HepG2 (cell line): ENCODE data around the gene B4GALT3. TPM values are rescaled to one million over a fixed set of nuclear protein-coding genes. Genes with fewer than 3 reads are reported as not detected.
A peak's percentile ranks its signal among the peaks of the same experiment; 100 is the strongest.

Experiments used
- AKAP8 ChIP-seq: sonication (generic); formaldehyde crosslinking; IDR thresholded peaks from 2 replicates; pipeline ENCODE4 v1.5.1; 2020; ENCODE audit warnings: mild to moderate bottlenecking, missing genetic modification reagents
- ATF1 ChIP-seq: IDR thresholded peaks from 2 replicates; pipeline ENCODE4 v1.6.1; 2016; ENCODE audit warnings: mild to moderate bottlenecking, control low read depth
- EHMT2 ChIP-seq: fragments of 200-600 bp; sonication (generic); IDR thresholded peaks from 2 replicates; pipeline ENCODE4 v1.7.0; 2017; ENCODE audit warnings: antibody characterized with exemption, low read depth, low read length, borderline replicate concordance
- FOXP1 ChIP-seq, 2 experiments: fragments of 450-650 bp in 1 of 2; IDR thresholded peaks; 2 replicates each; pipeline ENCODE4 v1.6.1; 2017 to 2018; ENCODE audit warnings: antibody characterized with exemption in 1 of 2
- HNRNPL ChIP-seq: fragments of 200-400 bp; formaldehyde crosslinking; IDR thresholded peaks from 2 replicates; pipeline ENCODE4 v1.6.1; 2017; ENCODE audit warnings: mild to moderate bottlenecking, low read depth, low read length
- JUND ChIP-seq: sonication (generic); formaldehyde crosslinking; IDR thresholded peaks from 2 replicates; pipeline ENCODE4 v1.8.0; 2022; ENCODE audit warnings: mild to moderate bottlenecking, missing genetic modification reagents
- KDM6A ChIP-seq: IDR thresholded peaks from 2 replicates; pipeline ENCODE4 v1.6.1; 2016; ENCODE audit warnings: low read depth
- KLF9 ChIP-seq: IDR thresholded peaks from 2 replicates; pipeline ENCODE4 v1.6.1; 2016; ENCODE audit warnings: low read depth
- MAFK ChIP-seq, 2 experiments: IDR thresholded peaks in 1 of 2; conservative IDR thresholded peaks in 1 of 2; 2 replicates each; pipeline ENCODE4 v1.6.1; 2011; ENCODE audit warnings: improper control_type of control experiment in 2 of 2, low read length in 2 of 2
- MXD3 ChIP-seq: IDR thresholded peaks from 2 replicates; pipeline ENCODE4 v1.6.1; 2016; ENCODE audit warnings: mild to moderate bottlenecking, missing biosample characterization, missing genetic modification reagents
- NKX3-1 ChIP-seq: sonication (generic); formaldehyde crosslinking; IDR thresholded peaks from 2 replicates; pipeline ENCODE4 v1.5.0; 2020; ENCODE audit warnings: missing genetic modification reagents
- NR2F1 ChIP-seq, 2 experiments: fragments of 450-650 bp in 1 of 2; formaldehyde crosslinking in 1 of 2; IDR thresholded peaks; 2 replicates each; pipeline versions ENCODE4 v1.5.0 to v1.6.1; 2016 to 2020; ENCODE audit warnings: mild to moderate bottlenecking in 1 of 2, missing compliant biosample characterization in 1 of 2, missing genetic modification reagents in 1 of 2, moderate library complexity in 1 of 2
- PHF5A ChIP-seq: IDR thresholded peaks from one replicate; pipeline ENCODE4 v1.6.1; 2018; ENCODE audit warnings: low read depth, missing genetic modification reagents; ENCODE audit not compliant: unreplicated experiment
- SAP130 ChIP-seq: IDR thresholded peaks from 2 replicates; pipeline ENCODE4 v1.6.1; 2016; ENCODE audit warnings: low read depth
- SIN3A ChIP-seq: IDR thresholded peaks from 2 replicates; pipeline ENCODE4 v1.6.1; 2011; ENCODE audit warnings: low read depth, mild to moderate bottlenecking, control low read depth, low read length, borderline replicate concordance
- SP1 ChIP-seq, 2 experiments: fragments of 450-650 bp in 1 of 2; sonication (generic) in 1 of 2; formaldehyde crosslinking in 1 of 2; IDR thresholded peaks; 2 replicates each; pipeline versions ENCODE4 v1.4.0 to v1.6.1; 2016 to 2020; ENCODE audit warnings: missing genetic modification reagents in 1 of 2
- ZFP82 ChIP-seq: sonication (generic); formaldehyde crosslinking; IDR thresholded peaks from 2 replicates; pipeline ENCODE4 v1.5.1; 2020; ENCODE audit warnings: mild to moderate bottlenecking, missing genetic modification reagents, borderline replicate concordance
- ZNF367 ChIP-seq: sonication (generic); formaldehyde crosslinking; IDR thresholded peaks from 2 replicates; pipeline ENCODE4 v1.4.0; 2020; ENCODE audit warnings: missing genetic modification reagents, borderline replicate concordance
- ZNF460 ChIP-seq: sonication (generic); formaldehyde crosslinking; IDR thresholded peaks from 2 replicates; pipeline ENCODE4 v1.5.1; 2020; ENCODE audit warnings: missing genetic modification reagents, mild to moderate bottlenecking, borderline replicate concordance
- polyA plus RNA-seq, 8 experiments: library from polyadenylated mRNA; depleted of rRNA in 3 of 8; stranded (reverse) in 7 of 8; unstranded in 1 of 8; fragments of >200 nt; fragmentation: Illumina TruSeq in 4 of 8; extraction: Trizol in 4 of 8; gene quantifications; 2 replicates each; pipeline versions ENCODE4 v1.2.1 to v1.2.3, GENCODE V29; 2011 to 2016; ENCODE audit warnings: low read depth in 4 of 8, missing spikeins in 1 of 8, mixed read lengths in 1 of 8; ENCODE audit not compliant: insufficient read depth in 1 of 8
- total RNA-seq, 5 experiments: library from RNA; depleted of rRNA; stranded (reverse); fragments of >200 nt; fragmentation: Illumina TruSeq; extraction: Trizol; gene quantifications; 2 replicates each; pipeline ENCODE4 v1.2.3, GENCODE V29; 2016; ENCODE audit warnings: low read depth in 1 of 5
- TF ChIP-seq, protein P1 (sequence below): sonication (generic); formaldehyde crosslinking; IDR thresholded peaks from 2 replicates; pipeline ENCODE4 v1.8.0; 2022; ENCODE audit warnings: low read depth, missing genetic modification reagents
- TF ChIP-seq, protein P2 (sequence below): IDR thresholded peaks from 2 replicates; pipeline ENCODE4 v1.6.1; 2016; ENCODE audit warnings: low read depth, borderline replicate concordance
- TF ChIP-seq, protein P3 (sequence below): sonication (generic); formaldehyde crosslinking; IDR thresholded peaks from 2 replicates; pipeline ENCODE4 v1.5.1; 2020; ENCODE audit warnings: mild to moderate bottlenecking, missing genetic modification reagents, moderate library complexity
- TF ChIP-seq, protein P4 (sequence below): sonication (generic); formaldehyde crosslinking; IDR thresholded peaks from 2 replicates; pipeline ENCODE4 v1.8.1; 2023; ENCODE audit warnings: missing genetic modification reagents, mild to moderate bottlenecking, borderline replicate concordance

B4GALT3 gene
- total and polyA plus RNA-seq, 2 of the 13 experiments (the other 11 are each of a cell fraction or from before 2014, with no cell fraction given), result 35.6 to 40.4 TPM

- TF ChIP-seq, protein P1, sequence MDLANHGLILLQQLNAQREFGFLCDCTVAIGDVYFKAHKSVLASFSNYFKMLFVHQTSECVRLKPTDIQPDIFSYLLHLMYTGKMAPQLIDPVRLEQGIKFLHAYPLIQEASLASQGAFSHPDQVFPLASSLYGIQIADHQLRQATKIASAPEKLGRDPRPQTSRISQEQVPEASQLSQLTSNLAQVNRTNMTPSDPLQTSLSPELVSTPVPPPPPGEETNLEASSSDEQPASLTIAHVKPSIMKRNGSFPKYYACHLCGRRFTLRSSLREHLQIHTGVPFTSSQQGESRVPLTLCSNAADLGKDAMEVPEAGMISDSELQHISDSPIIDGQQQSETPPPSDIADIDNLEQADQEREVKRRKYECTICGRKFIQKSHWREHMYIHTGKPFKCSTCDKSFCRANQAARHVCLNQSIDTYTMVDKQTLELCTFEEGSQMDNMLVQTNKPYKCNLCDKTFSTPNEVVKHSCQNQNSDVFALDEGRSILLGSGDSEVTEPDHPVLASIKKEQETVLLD (CRISPR knock-in tag), result no peak
- peak; percentile 61; the same call in 1 of the 2 replicates for TF ChIP-seq NKX3-1 (CRISPR knock-in tag)
- TF ChIP-seq, protein P2, sequence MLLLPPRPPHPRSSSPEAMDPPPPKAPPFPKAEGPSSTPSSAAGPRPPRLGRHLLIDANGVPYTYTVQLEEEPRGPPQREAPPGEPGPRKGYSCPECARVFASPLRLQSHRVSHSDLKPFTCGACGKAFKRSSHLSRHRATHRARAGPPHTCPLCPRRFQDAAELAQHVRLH (CRISPR knock-in tag), result peak; percentile 56; the same call in 1 of the 2 replicates
- peak; percentile 72; the same call in 1 of the 2 replicates for TF ChIP-seq KLF9 (CRISPR knock-in tag)
- no peak for TF ChIP-seq KDM6A (CRISPR knock-in tag)
- TF ChIP-seq PHF5A (CRISPR knock-in tag), result peak; percentile 37
- peak; percentile 93 for TF ChIP-seq SIN3A
- TF ChIP-seq ZNF460 (CRISPR knock-in tag), result no peak
- TF ChIP-seq HNRNPL, result no peak
- no peak for TF ChIP-seq MAFK (conservative IDR thresholded peaks at IDR 0.05 in 1 of 2, IDR thresholded peaks at IDR 0.05 in 1 of 2; ENCODE audit: low read length in 2 of 2)
- TF ChIP-seq SP1 (IDR thresholded peaks at IDR 0.05), result no peak
- TF ChIP-seq SP1 (CRISPR knock-in tag; IDR thresholded peaks at IDR 0.05), result peak; percentile 97
- TF ChIP-seq ATF1 (CRISPR knock-in tag), result peak; percentile 58; the same call in 1 of the 2 replicates
- TF ChIP-seq AKAP8 (CRISPR knock-in tag), result no peak
- TF ChIP-seq, protein P3, sequence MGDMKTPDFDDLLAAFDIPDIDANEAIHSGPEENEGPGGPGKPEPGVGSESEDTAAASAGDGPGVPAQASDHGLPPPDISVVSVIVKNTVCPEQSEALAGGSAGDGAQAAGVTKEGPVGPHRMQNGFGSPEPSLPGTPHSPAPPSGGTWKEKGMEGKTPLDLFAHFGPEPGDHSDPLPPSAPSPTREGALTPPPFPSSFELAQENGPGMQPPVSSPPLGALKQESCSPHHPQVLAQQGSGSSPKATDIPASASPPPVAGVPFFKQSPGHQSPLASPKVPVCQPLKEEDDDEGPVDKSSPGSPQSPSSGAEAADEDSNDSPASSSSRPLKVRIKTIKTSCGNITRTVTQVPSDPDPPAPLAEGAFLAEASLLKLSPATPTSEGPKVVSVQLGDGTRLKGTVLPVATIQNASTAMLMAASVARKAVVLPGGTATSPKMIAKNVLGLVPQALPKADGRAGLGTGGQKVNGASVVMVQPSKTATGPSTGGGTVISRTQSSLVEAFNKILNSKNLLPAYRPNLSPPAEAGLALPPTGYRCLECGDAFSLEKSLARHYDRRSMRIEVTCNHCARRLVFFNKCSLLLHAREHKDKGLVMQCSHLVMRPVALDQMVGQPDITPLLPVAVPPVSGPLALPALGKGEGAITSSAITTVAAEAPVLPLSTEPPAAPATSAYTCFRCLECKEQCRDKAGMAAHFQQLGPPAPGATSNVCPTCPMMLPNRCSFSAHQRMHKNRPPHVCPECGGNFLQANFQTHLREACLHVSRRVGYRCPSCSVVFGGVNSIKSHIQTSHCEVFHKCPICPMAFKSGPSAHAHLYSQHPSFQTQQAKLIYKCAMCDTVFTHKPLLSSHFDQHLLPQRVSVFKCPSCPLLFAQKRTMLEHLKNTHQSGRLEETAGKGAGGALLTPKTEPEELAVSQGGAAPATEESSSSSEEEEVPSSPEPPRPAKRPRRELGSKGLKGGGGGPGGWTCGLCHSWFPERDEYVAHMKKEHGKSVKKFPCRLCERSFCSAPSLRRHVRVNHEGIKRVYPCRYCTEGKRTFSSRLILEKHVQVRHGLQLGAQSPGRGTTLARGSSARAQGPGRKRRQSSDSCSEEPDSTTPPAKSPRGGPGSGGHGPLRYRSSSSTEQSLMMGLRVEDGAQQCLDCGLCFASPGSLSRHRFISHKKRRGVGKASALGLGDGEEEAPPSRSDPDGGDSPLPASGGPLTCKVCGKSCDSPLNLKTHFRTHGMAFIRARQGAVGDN (CRISPR knock-in tag), result peak; percentile 96
- peak; percentile 52; the same call in 1 of the 2 replicates for TF ChIP-seq JUND (CRISPR knock-in tag)
- TF ChIP-seq ZNF367, result 0 out of 2 replicates have a peak, but pooled peaks have one; percentile 63
- TF ChIP-seq NR2F1 (CRISPR knock-in tag; IDR thresholded peaks at IDR 0.05), result peak; percentile 17 to 85; a peak in 2 of 4 replicates
- TF ChIP-seq EHMT2, result no peak
- peak; percentile 90 for TF ChIP-seq MXD3 (CRISPR knock-in tag)
- TF ChIP-seq, protein P4, sequence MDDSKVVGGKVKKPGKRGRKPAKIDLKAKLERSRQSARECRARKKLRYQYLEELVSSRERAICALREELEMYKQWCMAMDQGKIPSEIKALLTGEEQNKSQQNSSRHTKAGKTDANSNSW (CRISPR knock-in tag), result 0 out of 2 replicates have a peak, but pooled peaks have one; percentile 53
- no peak for TF ChIP-seq ZFP82 (CRISPR knock-in tag)
- no peak for TF ChIP-seq FOXP1 (IDR thresholded peaks at IDR 0.05)
- TF ChIP-seq FOXP1 (CRISPR knock-in tag; IDR thresholded peaks at IDR 0.05), result 0 out of 2 replicates have a peak, but pooled peaks have one; percentile 6
- peak; percentile 95 for TF ChIP-seq SAP130 (CRISPR knock-in tag)
These were observed at the start of gene B4GALT3 (continued) for GRCh38 chr1:161177112-161177935.
